HG03457 (cell line): Measurements from ENCODE around the gene ARL6IP6.

Experiments
- ATAC-seq: cut with Tn5 transposase; IDR thresholded peaks from one replicate; pipeline ENCODE4 v1.9.1; 2021; ENCODE audit warnings: moderate number of reproducible peaks; ENCODE audit not compliant: unreplicated experiment

Gene ARL6IP6

GRCh38 chr2:152792974-152793373 lies 74.6 kb downstream of the ARL6IP6 start:
- no peak for ATAC-seq

- ATAC-seq: no peak
Observed at GRCh38 chr2:152796941-152797340, 78.5 kb downstream of the ARL6IP6 start.

- ATAC-seq: no peak
Observed at GRCh38 chr2:152804687-152805408, 86.4 kb downstream of the ARL6IP6 start.

GRCh38 chr2:152811916-152812315 lies 93.5 kb downstream of the ARL6IP6 start:
- ATAC-seq: no peak
